K562 (cell line): ENCODE results near the gene KRTAP3-2. TPM values are rescaled to one million over a fixed set of nuclear protein-coding genes. Genes with fewer than 3 reads are reported as not detected.

Experiments used
- ATAC-seq: fragments of 200-7000 bp; cut with Tn5 transposase; 3 replicates; pipeline ENCODE4 v1.9.1; 2020; ENCODE audit warnings: moderate library complexity
- BruUV-seq: library from RNA; stranded (reverse); fragments of 400-500 nt; replicated peaks from 2 replicates; lab custom pipeline; 2021; lab: Mats Ljungman, UMichigan
- CTCF ChIA-PET: fragments of 300-600 bp; formaldehyde crosslinking; extraction: SDS; loops from one replicate; lab custom pipeline; 2021; ENCODE audit warnings: low intra/inter-chr PET ratio; lab: Yijun Ruan, JAX
- POLR2A ChIA-PET: fragments of 300-600, 350-650 bp; sonication (Branson Sonifier 250); formaldehyde crosslinking; extraction: SDS; loops from one replicate; lab custom pipeline; 2021; ENCODE audit warnings: antibody characterized with exemption, inconsistent platforms; lab: Yijun Ruan, JAX
- DNase-seq, 4 experiments: peaks; one replicate each; pipeline versions ENCODE4 v3.0.0 to v3.0.0-alpha.2; 2011 to 2018; ENCODE audit warnings: low spot score in 3 of 4, mixed read lengths in 3 of 4; ENCODE audit errors: extremely low read depth in 1 of 4
- FAIRE-seq: peaks from 2 replicates; lab custom pipeline; 2011; peaks lifted over from hg19 to GRCh38; lab: Jason Lieb, UNC
- H2AFZ ChIP-seq: 2 replicates; pipeline ENCODE4 v1.6.0; 2011; ENCODE audit warnings: low read depth, low read length, control low read depth, inconsistent platforms
- H3K27ac ChIP-seq: fragments of 200-600 bp; 3 replicates; pipeline ENCODE4 v1.8.0; 2011; ENCODE audit warnings: low read depth, mild to moderate bottlenecking, control low read depth, inconsistent platforms, low read length, moderate library complexity, mixed read lengths; ENCODE audit errors: extremely low read depth
- H3K27me3 ChIP-seq, 2 experiments: fragments of 300-600 bp in 1 of 2; 2 replicates in 1 of 2; 3 replicates in 1 of 2; pipeline versions ENCODE4 v1.6.0 to v1.8.0; 2011; ENCODE audit warnings: inconsistent platforms in 2 of 2, low read length in 2 of 2, mild to moderate bottlenecking in 1 of 2, mixed read lengths in 1 of 2, moderate library complexity in 1 of 2; ENCODE audit not compliant: control insufficient read depth in 2 of 2, insufficient read depth in 2 of 2
- H3K36me3 ChIP-seq: fragments of 300-600 bp; 3 replicates; pipeline ENCODE4 v1.8.0; 2011; ENCODE audit warnings: mild to moderate bottlenecking, low read length, inconsistent platforms; ENCODE audit not compliant: control insufficient read depth, insufficient read depth
- H3K4me1 ChIP-seq, 2 experiments: fragments of 200-600 bp in 1 of 2; replicated peaks in 1 of 2; 2 replicates in 1 of 2; 3 replicates in 1 of 2; pipeline versions ENCODE4 v1.5.1 to v1.8.0; 2011; ENCODE audit warnings: inconsistent platforms in 2 of 2, low read length in 2 of 2, mild to moderate bottlenecking in 1 of 2, mixed read lengths in 1 of 2, moderate library complexity in 1 of 2; ENCODE audit not compliant: control insufficient read depth in 2 of 2, insufficient read depth in 2 of 2
- H3K4me2 ChIP-seq: 2 replicates; pipeline ENCODE4 v1.6.1; 2011; ENCODE audit warnings: low read length, control low read depth, inconsistent platforms, mixed read lengths; ENCODE audit not compliant: insufficient read depth
- H3K4me3 ChIP-seq: fragments of 200-600 bp; sonication (generic), shearing (Covaris generic); 2 replicates; pipeline ENCODE4 v1.5.1; 2016; ENCODE audit warnings: control low read depth, inconsistent platforms
- H3K79me2 ChIP-seq: fragments of 200-600 bp; 3 replicates; pipeline ENCODE4 v1.8.0; 2011; ENCODE audit warnings: low read length, inconsistent platforms; ENCODE audit not compliant: control insufficient read depth, insufficient read depth
- H3K9ac ChIP-seq, 2 experiments: 2 replicates each; pipeline versions ENCODE4 v1.6.0 to v1.6.1; 2011; ENCODE audit warnings: low read depth in 2 of 2, low read length in 2 of 2, control low read depth in 1 of 2, inconsistent platforms in 1 of 2, mild to moderate bottlenecking in 1 of 2, mixed read lengths in 1 of 2; ENCODE audit not compliant: insufficient read depth in 1 of 2
- H3K9me1 ChIP-seq: one replicate; pipeline ENCODE4 v1.6.0; 2011; ENCODE audit warnings: inconsistent platforms, mild to moderate bottlenecking, low read length, moderate library complexity; ENCODE audit not compliant: control insufficient read depth, insufficient read depth
- H3K9me3 ChIP-seq: replicated peaks from 2 replicates; pipeline ENCODE4 v1.5.1; 2011; ENCODE audit warnings: low read depth, low read length, inconsistent platforms; ENCODE audit not compliant: control insufficient read depth, insufficient read depth
- H4K20me1 ChIP-seq: replicated peaks from 2 replicates; pipeline ENCODE4 v1.6.1; 2011; ENCODE audit warnings: low read length, inconsistent platforms, mixed read lengths; ENCODE audit not compliant: control insufficient read depth, insufficient read depth
- EP400 ChIP-seq: fragments of 450-650 bp; IDR thresholded peaks from 2 replicates; pipeline ENCODE4 v1.6.1; 2017; ENCODE audit warnings: antibody characterized with exemption, mild to moderate bottlenecking, moderate library complexity
- MCM3 ChIP-seq: fragments of 450-650 bp; IDR thresholded peaks from 2 replicates; pipeline ENCODE4 v1.6.1; 2016
- MTA1 ChIP-seq: fragments of 450-650 bp; IDR thresholded peaks from 2 replicates; pipeline ENCODE4 v1.6.1; 2017; ENCODE audit warnings: borderline replicate concordance
- NR2C1 ChIP-seq, 2 experiments: fragments of 450-650 bp; IDR thresholded peaks; 2 replicates each; pipeline ENCODE4 v1.6.1; 2017; ENCODE audit warnings: mild to moderate bottlenecking in 2 of 2, antibody characterized with exemption in 1 of 2, inconsistent platforms in 1 of 2, missing compliant biosample characterization in 1 of 2, missing genetic modification characterization in 1 of 2
- POLR2G ChIP-seq: fragments of 200-400 bp; formaldehyde crosslinking; IDR thresholded peaks from 2 replicates; pipeline ENCODE4 v1.6.1; 2017; ENCODE audit warnings: low read depth, mild to moderate bottlenecking, antibody characterized with exemption, low read length, moderate library complexity
- SMARCE1 ChIP-seq: fragments of 450-650 bp; IDR thresholded peaks from 2 replicates; pipeline ENCODE4 v1.7.1; 2016; ENCODE audit warnings: mild to moderate bottlenecking
- ZNF282 ChIP-seq: sonication (generic); formaldehyde crosslinking; IDR thresholded peaks from 2 replicates; pipeline ENCODE4 v1.8.1; 2023; ENCODE audit warnings: missing genetic modification reagents
- ZNF3 ChIP-seq: fragments of 250-450 bp; sonication (Bioruptor Pico); IDR thresholded peaks from 2 replicates; pipeline ENCODE4 v1.5.0; 2021; ENCODE audit warnings: mild to moderate bottlenecking, moderate library complexity
- ZNF347 ChIP-seq: fragments of 450-650 bp; formaldehyde crosslinking; IDR thresholded peaks from 2 replicates; pipeline ENCODE4 v1.4.0; 2020; ENCODE audit warnings: low read depth, mild to moderate bottlenecking, moderate library complexity
- WGBS: fragments of 100-300 bp; shearing (Covaris generic); methylation state at CpG from one replicate; pipeline ENCODE4 v1.1.6; 2016; ENCODE audit warnings: low coverage, mixed read lengths; ENCODE audit not compliant: insufficient coverage; ENCODE audit errors: missing lambda C conversion rate; 5-methylcytosine and 5-hydroxymethylcytosine counted together
- in situ Hi-C: fragments of 300-500 bp; cut with MboI; formaldehyde crosslinking; loops from 4 replicates; pipeline ENCODE4 v1.15.0; 2018; ENCODE audit warnings: inconsistent platforms, mixed read lengths
- intact Hi-C: fragments of 100-400 bp; cut with micrococcal nuclease; formaldehyde crosslinking; loops from 2 replicates; pipeline ENCODE4 v1.14.2; 2022
- polyA plus RNA-seq, 8 experiments: library from polyadenylated mRNA; depleted of rRNA in 4 of 8; stranded (reverse) in 5 of 8; unstranded in 3 of 8; fragments of >200 nt; fragmentation: Nextera tagmentation in 2 of 8; fragmentation: Illumina TruSeq in 1 of 8; extraction: Ambion mirVana in 2 of 8; extraction: Trizol in 1 of 8; gene quantifications; 2 replicates each; pipeline versions ENCODE4 v1.2.1 to v1.2.3, GENCODE V29; 2011 to 2014; ENCODE audit warnings: inconsistent platforms in 1 of 8, missing spikeins in 1 of 8
- total RNA-seq, 7 experiments: library from RNA; depleted of rRNA in 6 of 7; stranded (reverse); fragments of >200 nt in 6 of 7; fragmentation: Illumina TruSeq in 2 of 7; extraction: Trizol in 2 of 7; gene quantifications; 2 replicates each; pipeline versions ENCODE4 v1.2.1 to v1.2.3, GENCODE V29; 2011 to 2021; ENCODE audit warnings: low replicate concordance in 1 of 7
- TF ChIP-seq, protein P1 (sequence below): fragments of 450-650 bp; IDR thresholded peaks from 2 replicates; pipeline ENCODE4 v1.6.1; 2018; ENCODE audit not compliant: partially characterized antibody
- TF ChIP-seq, protein P2 (sequence below), 2 experiments: fragments of 450-650 bp in 1 of 2; sonication (generic) in 1 of 2; formaldehyde crosslinking; conservative IDR thresholded peaks; 2 replicates each; pipeline versions ENCODE4 v1.4.0 to v1.8.1; 2020 to 2022; ENCODE audit warnings: mild to moderate bottlenecking in 1 of 2, missing genetic modification reagents in 1 of 2
- TF ChIP-seq, protein P3 (sequence below): fragments of 250-450 bp; sonication (Bioruptor Pico); IDR thresholded peaks from 2 replicates; pipeline ENCODE4 v1.4.0; 2020; ENCODE audit warnings: mild to moderate bottlenecking, moderate library complexity, borderline replicate concordance

The KRTAP3-2 gene
- total and polyA plus RNA-seq, 9 of the 15 experiments (the other 6 are each of a cell fraction or from before 2014, with no cell fraction given): not detected

DNA sequence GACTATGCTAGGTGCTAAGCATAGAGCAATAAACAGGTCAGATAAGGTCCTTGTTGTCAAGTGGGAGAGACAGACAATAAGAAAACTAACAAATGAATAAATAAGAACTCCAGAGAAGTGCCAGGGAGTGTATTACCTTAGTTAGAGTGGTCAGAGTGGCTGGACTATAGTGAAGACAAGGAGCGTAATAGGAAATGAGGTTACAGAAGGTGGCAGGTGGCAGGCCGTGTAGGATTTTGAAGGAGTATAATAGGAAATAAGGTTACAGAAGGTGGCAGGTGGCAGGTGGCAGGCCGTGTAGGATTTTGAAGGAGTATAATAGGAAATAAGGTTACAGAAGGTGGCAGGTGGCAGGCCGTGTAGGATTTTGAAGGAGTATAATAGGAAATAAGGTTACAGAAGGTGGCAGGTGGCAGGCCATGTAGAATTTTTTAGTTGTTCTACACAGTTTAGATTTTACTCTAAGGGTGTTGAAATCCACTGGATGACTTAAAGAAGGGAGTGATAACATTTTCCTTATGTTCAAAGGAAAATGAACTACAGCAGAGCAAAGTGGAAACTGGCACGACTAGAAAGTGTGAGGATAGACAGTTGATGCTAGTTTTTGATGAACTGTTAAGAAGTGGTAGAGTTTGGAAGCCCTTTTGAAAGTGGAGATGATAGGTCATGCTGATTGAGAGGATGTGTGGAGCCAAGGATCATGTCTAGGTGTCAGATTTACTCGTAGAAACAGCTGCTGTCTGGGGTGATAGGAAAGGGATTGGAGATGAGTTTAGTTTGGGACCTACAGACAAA lies 12.8 kb upstream of the KRTAP3-2 start:
- Histone ChIP-seq H3K27me3 (peaks cover 0 to 6% of the 10 kb centered on the region in 2 experiments; a peak in 3 of 5 replicates), H4K20me1 (no peaks in the 10 kb centered on the region), H3K36me3 (no peaks in the 10 kb centered on the region), H3K27ac (no peak overlapping the region), H3K4me3 (no peak overlapping the region), H3K4me2 (no peak overlapping the region), H2AFZ (no peak overlapping the region), H3K9me3 (no peaks in the 10 kb centered on the region), H3K4me1 (no peaks in the 10 kb centered on the region), H3K9me1 (no peaks in the 10 kb centered on the region), H3K79me2 (no peaks in the 10 kb centered on the region), H3K9ac (no peak overlapping the region)
- in situ Hi-C loops: no loop called here
- FAIRE-seq: no peak
- no peak for ATAC-seq
- BruUV-seq: no TSS peak
- no peak for TF ChIP-seq NR2C1 (IDR thresholded peaks at IDR 0.05)
- TF ChIP-seq NR2C1 (tag; IDR thresholded peaks at IDR 0.05): no peak
- TF ChIP-seq ZNF282: no peak
- TF ChIP-seq, protein P1, sequence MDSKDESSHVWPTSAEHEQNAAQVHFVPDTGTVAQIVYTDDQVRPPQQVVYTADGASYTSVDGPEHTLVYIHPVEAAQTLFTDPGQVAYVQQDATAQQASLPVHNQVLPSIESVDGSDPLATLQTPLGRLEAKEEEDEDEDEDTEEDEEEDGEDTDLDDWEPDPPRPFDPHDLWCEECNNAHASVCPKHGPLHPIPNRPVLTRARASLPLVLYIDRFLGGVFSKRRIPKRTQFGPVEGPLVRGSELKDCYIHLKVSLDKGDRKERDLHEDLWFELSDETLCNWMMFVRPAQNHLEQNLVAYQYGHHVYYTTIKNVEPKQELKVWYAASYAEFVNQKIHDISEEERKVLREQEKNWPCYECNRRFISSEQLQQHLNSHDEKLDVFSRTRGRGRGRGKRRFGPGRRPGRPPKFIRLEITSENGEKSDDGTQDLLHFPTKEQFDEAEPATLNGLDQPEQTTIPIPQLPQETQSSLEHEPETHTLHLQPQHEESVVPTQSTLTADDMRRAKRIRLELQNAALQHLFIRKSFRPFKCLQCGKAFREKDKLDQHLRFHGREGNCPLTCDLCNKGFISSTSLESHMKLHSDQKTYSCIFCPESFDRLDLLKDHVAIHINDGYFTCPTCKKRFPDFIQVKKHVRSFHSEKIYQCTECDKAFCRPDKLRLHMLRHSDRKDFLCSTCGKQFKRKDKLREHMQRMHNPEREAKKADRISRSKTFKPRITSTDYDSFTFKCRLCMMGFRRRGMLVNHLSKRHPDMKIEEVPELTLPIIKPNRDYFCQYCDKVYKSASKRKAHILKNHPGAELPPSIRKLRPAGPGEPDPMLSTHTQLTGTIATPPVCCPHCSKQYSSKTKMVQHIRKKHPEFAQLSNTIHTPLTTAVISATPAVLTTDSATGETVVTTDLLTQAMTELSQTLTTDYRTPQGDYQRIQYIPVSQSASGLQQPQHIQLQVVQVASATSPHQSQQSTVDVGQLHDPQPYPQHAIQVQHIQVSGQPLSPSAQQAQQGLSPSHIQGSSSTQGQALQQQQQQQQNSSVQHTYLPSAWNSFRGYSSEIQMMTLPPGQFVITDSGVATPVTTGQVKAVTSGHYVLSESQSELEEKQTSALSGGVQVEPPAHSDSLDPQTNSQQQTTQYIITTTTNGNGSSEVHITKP: no peak
- no peak for TF ChIP-seq SMARCE1
- no peak for TF ChIP-seq ZNF3 (CRISPR knock-in tag)
- no peak for TF ChIP-seq POLR2G
- TF ChIP-seq ZNF347: no peak
- no peak for TF ChIP-seq MCM3
- TF ChIP-seq EP400: no peak
- TF ChIP-seq, protein P2, sequence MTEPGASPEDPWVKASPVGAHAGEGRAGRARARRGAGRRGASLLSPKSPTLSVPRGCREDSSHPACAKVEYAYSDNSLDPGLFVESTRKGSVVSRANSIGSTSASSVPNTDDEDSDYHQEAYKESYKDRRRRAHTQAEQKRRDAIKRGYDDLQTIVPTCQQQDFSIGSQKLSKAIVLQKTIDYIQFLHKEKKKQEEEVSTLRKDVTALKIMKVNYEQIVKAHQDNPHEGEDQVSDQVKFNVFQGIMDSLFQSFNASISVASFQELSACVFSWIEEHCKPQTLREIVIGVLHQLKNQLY (CRISPR knock-in tag; conservative IDR thresholded peaks at IDR 0.05): no peak
- TF ChIP-seq, protein P3, sequence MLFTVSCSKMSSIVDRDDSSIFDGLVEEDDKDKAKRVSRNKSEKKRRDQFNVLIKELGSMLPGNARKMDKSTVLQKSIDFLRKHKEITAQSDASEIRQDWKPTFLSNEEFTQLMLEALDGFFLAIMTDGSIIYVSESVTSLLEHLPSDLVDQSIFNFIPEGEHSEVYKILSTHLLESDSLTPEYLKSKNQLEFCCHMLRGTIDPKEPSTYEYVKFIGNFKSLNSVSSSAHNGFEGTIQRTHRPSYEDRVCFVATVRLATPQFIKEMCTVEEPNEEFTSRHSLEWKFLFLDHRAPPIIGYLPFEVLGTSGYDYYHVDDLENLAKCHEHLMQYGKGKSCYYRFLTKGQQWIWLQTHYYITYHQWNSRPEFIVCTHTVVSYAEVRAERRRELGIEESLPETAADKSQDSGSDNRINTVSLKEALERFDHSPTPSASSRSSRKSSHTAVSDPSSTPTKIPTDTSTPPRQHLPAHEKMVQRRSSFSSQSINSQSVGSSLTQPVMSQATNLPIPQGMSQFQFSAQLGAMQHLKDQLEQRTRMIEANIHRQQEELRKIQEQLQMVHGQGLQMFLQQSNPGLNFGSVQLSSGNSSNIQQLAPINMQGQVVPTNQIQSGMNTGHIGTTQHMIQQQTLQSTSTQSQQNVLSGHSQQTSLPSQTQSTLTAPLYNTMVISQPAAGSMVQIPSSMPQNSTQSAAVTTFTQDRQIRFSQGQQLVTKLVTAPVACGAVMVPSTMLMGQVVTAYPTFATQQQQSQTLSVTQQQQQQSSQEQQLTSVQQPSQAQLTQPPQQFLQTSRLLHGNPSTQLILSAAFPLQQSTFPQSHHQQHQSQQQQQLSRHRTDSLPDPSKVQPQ (CRISPR knock-in tag): no peak
- TF ChIP-seq MTA1: no peak
- no peak for DNase-seq
- POLR2A ChIA-PET: no interaction called here
- under 1% methylated on average over 6 of the region's 6 CpGs for WGBS
- CTCF ChIA-PET: no interaction called here
- intact Hi-C loops: no loop called here
